K562 (cell line): Measurements from ENCODE around the gene CTDSP1. TPM values are rescaled to one million over a fixed set of nuclear protein-coding genes. Genes with fewer than 3 reads are reported as not detected.

Experiments used
- HMG20A ChIP-seq: fragments of 450-650 bp; formaldehyde crosslinking; conservative IDR thresholded peaks from 2 replicates; pipeline ENCODE4 v1.4.0; 2020; ENCODE audit warnings: mild to moderate bottlenecking, mixed read lengths
- HNRNPL ChIP-seq: fragments of 200-400 bp; formaldehyde crosslinking; IDR thresholded peaks from 2 replicates; pipeline ENCODE4 v1.6.1; 2017; ENCODE audit warnings: low read depth, mild to moderate bottlenecking, low read length
- KAT8 ChIP-seq: fragments of 450-650 bp; IDR thresholded peaks from 2 replicates; pipeline ENCODE4 v1.6.1; 2016; ENCODE audit warnings: low read depth, mild to moderate bottlenecking
- PRPF4 ChIP-seq: fragments of 200-400 bp; formaldehyde crosslinking; IDR thresholded peaks from one replicate; pipeline ENCODE4 v1.6.1; 2017; ENCODE audit warnings: low read length, low read depth, mild to moderate bottlenecking; ENCODE audit not compliant: insufficient read depth, poor library complexity, severe bottlenecking
- RUNX1 ChIP-seq: sonication (generic); IDR thresholded peaks from 2 replicates; pipeline ENCODE4 v1.6.1; 2016; ENCODE audit warnings: antibody characterized with exemption, low read depth
- SAP30 ChIP-seq: fragments of 200-600 bp; sonication (generic); IDR thresholded peaks from 2 replicates; pipeline ENCODE4 v1.6.1; 2012; ENCODE audit warnings: borderline replicate concordance, low read depth, mild to moderate bottlenecking, moderate library complexity, low read length, control low read depth, inconsistent platforms; ENCODE audit not compliant: insufficient read depth, poor library complexity, severe bottlenecking
- SLC30A9 ChIP-seq: fragments of 250-450 bp; sonication (Bioruptor Pico); IDR thresholded peaks from 2 replicates; pipeline ENCODE4 v1.8.0; 2022; ENCODE audit warnings: mild to moderate bottlenecking, moderate library complexity
- SP1 ChIP-seq: sonication (generic); formaldehyde crosslinking; IDR thresholded peaks from 2 replicates; pipeline ENCODE4 v1.8.1; 2022; ENCODE audit warnings: mild to moderate bottlenecking, missing genetic modification reagents
- TEAD1 ChIP-seq, 2 experiments: fragments of 450-650 bp in 1 of 2; sonication (generic) in 1 of 2; formaldehyde crosslinking; IDR thresholded peaks; 2 replicates each; pipeline versions ENCODE4 v1.4.0 to v1.8.0; 2020 to 2022; ENCODE audit warnings: mild to moderate bottlenecking in 2 of 2, missing genetic modification reagents in 1 of 2
- TRIM24 ChIP-seq, 2 experiments: fragments of 450-650 bp; IDR thresholded peaks; 2 replicates each; pipeline ENCODE4 v1.6.1; 2016
- ZBED1 ChIP-seq: IDR thresholded peaks from 2 replicates; pipeline ENCODE4 v1.6.1; 2014
- ZBTB1 ChIP-seq: sonication (generic); formaldehyde crosslinking; IDR thresholded peaks from 2 replicates; pipeline ENCODE4 v1.8.1; 2023; ENCODE audit warnings: missing genetic modification reagents, low read depth, mild to moderate bottlenecking, borderline replicate concordance
- ZC3H8 ChIP-seq: fragments of 450-650 bp; IDR thresholded peaks from 2 replicates; pipeline ENCODE4 v1.6.1; 2017
- ZNF124 ChIP-seq: sonication (generic); formaldehyde crosslinking; IDR thresholded peaks from 2 replicates; pipeline ENCODE4 v1.8.1; 2022; ENCODE audit warnings: missing genetic modification reagents
- ZNF274 ChIP-seq: IDR thresholded peaks from 2 replicates; pipeline ENCODE4 v1.6.1; 2011; ENCODE audit warnings: low read depth, mild to moderate bottlenecking, low read length, moderate library complexity, borderline replicate concordance
- ZNF354B ChIP-seq: fragments of 250-450 bp; sonication (Bioruptor Pico); IDR thresholded peaks from 2 replicates; pipeline ENCODE4 v1.4.0; 2020
- ZNF41 ChIP-seq: fragments of 250-450 bp; sonication (Bioruptor Pico); conservative IDR thresholded peaks from 2 replicates; pipeline ENCODE4 v1.4.0; 2020; ENCODE audit warnings: mild to moderate bottlenecking
- ZNF445 ChIP-seq: fragments of 250-450 bp; sonication (Bioruptor Pico); IDR thresholded peaks from 2 replicates; pipeline ENCODE4 v1.4.0; 2020; ENCODE audit warnings: low read depth, mild to moderate bottlenecking, moderate library complexity
- ZNF561 ChIP-seq: fragments of 450-650 bp; formaldehyde crosslinking; conservative IDR thresholded peaks from 2 replicates; pipeline ENCODE4 v1.4.0; 2020; ENCODE audit warnings: mild to moderate bottlenecking, moderate library complexity
- ZNF584 ChIP-seq: fragments of 200-800 bp; sonication (Bioruptor generic); IDR thresholded peaks from 2 replicates; pipeline ENCODE4 v1.6.1; 2016; ENCODE audit warnings: low read depth, mild to moderate bottlenecking, missing genetic modification characterization, missing compliant biosample characterization
- ZNF707 ChIP-seq: fragments of 250-450 bp; sonication (Bioruptor Pico); conservative IDR thresholded peaks from 2 replicates; pipeline ENCODE4 v1.8.0; 2022; ENCODE audit warnings: inconsistent platforms, mild to moderate bottlenecking, moderate library complexity
- ZNF717 ChIP-seq: fragments of 250-450 bp; sonication (Bioruptor Pico); IDR thresholded peaks from 2 replicates; pipeline ENCODE4 v1.5.0; 2021
- ZNF830 ChIP-seq: fragments of 250-450 bp; sonication (Bioruptor Pico); IDR thresholded peaks from 2 replicates; pipeline ENCODE4 v1.5.0; 2021; ENCODE audit warnings: mild to moderate bottlenecking
- polyA plus RNA-seq, 8 experiments: library from polyadenylated mRNA; depleted of rRNA in 4 of 8; stranded (reverse) in 5 of 8; unstranded in 3 of 8; fragments of >200 nt; fragmentation: Nextera tagmentation in 2 of 8; fragmentation: Illumina TruSeq in 1 of 8; extraction: Ambion mirVana in 2 of 8; extraction: Trizol in 1 of 8; gene quantifications; 2 replicates each; pipeline versions ENCODE4 v1.2.1 to v1.2.3, GENCODE V29; 2011 to 2014; ENCODE audit warnings: inconsistent platforms in 1 of 8, missing spikeins in 1 of 8
- total RNA-seq, 7 experiments: library from RNA; depleted of rRNA in 6 of 7; stranded (reverse); fragments of >200 nt in 6 of 7; fragmentation: Illumina TruSeq in 2 of 7; extraction: Trizol in 2 of 7; gene quantifications; 2 replicates each; pipeline versions ENCODE4 v1.2.1 to v1.2.3, GENCODE V29; 2011 to 2021; ENCODE audit warnings: low replicate concordance in 1 of 7
- TF ChIP-seq, protein P1 (sequence below): conservative IDR thresholded peaks from 2 replicates; pipeline ENCODE4 v1.6.1; 2011; ENCODE audit warnings: low read depth, mild to moderate bottlenecking, low read length; ENCODE audit not compliant: control insufficient read depth
- TF ChIP-seq, protein P2 (sequence below): fragments of 450-650 bp; IDR thresholded peaks from 2 replicates; pipeline ENCODE4 v1.6.1; 2016; ENCODE audit warnings: borderline replicate concordance
- TF ChIP-seq, protein P3 (sequence below): fragments of 200-400 bp; formaldehyde crosslinking; IDR thresholded peaks from 2 replicates; pipeline ENCODE4 v1.6.1; 2017; ENCODE audit warnings: mild to moderate bottlenecking, low read depth, low read length, moderate library complexity

Gene CTDSP1
- total and polyA plus RNA-seq, 9 of the 15 experiments (the other 6 are each of a cell fraction or from before 2014, with no cell fraction given), result 2.4 to 74.8 (median 45.8) TPM

DNA sequence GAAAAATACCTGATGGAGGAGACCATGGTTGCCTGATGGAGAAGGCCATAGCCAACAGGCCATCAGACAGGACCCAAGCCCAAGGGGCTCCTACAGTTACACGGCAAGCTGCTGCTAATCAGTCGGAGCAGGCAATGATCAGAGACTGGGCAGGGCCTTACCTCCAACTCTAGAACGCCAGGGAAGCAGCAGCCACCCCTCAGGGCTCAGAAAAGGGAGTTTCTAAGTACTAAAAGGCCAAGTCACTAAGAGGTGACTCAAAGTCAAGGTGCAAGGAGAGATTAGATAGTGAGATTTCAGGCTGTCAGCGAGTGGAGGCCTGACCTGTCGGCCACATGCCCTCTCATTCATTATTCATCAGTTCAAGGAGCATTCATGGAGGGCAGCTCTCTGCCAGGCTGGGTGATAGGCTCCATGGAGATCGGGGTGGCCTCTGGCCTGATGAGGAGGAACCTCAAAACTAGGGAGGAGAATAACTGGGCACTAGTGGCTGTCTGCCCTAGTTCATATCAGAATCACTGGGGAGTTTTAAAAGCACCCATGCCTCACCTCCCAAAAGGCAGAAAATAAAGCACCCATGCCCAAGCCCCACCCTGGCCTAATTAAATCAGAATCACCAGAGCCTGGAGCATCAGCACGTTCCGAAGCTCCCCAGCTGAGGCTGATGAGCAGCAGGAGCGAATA, 22.9 kb downstream of the CTDSP1 start (continued):
- TF ChIP-seq, protein P1, sequence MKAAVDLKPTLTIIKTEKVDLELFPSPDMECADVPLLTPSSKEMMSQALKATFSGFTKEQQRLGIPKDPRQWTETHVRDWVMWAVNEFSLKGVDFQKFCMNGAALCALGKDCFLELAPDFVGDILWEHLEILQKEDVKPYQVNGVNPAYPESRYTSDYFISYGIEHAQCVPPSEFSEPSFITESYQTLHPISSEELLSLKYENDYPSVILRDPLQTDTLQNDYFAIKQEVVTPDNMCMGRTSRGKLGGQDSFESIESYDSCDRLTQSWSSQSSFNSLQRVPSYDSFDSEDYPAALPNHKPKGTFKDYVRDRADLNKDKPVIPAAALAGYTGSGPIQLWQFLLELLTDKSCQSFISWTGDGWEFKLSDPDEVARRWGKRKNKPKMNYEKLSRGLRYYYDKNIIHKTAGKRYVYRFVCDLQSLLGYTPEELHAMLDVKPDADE, result no peak
- TF ChIP-seq ZNF124 (no peak), KAT8 (no peak), RUNX1 (0 out of 2 replicates have a peak, but pooled peaks have one; percentile 31), HMG20A (no peak), ZNF584 (CRISPR knock-in tag) (no peak), ZBTB1 (CRISPR knock-in tag) (no peak), SAP30 (no peak), TEAD1 (CRISPR knock-in tag; IDR thresholded peaks at IDR 0.05) (no peak), SLC30A9 (CRISPR knock-in tag) (no peak), ZNF707 (CRISPR knock-in tag) (no peak), TRIM24 (IDR thresholded peaks at IDR 0.05) (peak; percentile 45 to 70; a peak in 3 of 4 replicates), SP1 (CRISPR knock-in tag) (peak; percentile 37; the same call in 1 of the 2 replicates), ZNF354B (no peak), ZNF561 (CRISPR knock-in tag) (no peak), ZNF830 (CRISPR knock-in tag) (no peak), ZC3H8 (no peak), ZBED1 (no peak), ZNF445 (CRISPR knock-in tag) (no peak), HNRNPL (peak; percentile 45; the same call in 1 of the 2 replicates), ZNF717 (CRISPR knock-in tag) (no peak), ZNF274 (no peak), PRPF4 (no peak), ZNF41 (CRISPR knock-in tag) (no peak)
- TF ChIP-seq, protein P2, sequence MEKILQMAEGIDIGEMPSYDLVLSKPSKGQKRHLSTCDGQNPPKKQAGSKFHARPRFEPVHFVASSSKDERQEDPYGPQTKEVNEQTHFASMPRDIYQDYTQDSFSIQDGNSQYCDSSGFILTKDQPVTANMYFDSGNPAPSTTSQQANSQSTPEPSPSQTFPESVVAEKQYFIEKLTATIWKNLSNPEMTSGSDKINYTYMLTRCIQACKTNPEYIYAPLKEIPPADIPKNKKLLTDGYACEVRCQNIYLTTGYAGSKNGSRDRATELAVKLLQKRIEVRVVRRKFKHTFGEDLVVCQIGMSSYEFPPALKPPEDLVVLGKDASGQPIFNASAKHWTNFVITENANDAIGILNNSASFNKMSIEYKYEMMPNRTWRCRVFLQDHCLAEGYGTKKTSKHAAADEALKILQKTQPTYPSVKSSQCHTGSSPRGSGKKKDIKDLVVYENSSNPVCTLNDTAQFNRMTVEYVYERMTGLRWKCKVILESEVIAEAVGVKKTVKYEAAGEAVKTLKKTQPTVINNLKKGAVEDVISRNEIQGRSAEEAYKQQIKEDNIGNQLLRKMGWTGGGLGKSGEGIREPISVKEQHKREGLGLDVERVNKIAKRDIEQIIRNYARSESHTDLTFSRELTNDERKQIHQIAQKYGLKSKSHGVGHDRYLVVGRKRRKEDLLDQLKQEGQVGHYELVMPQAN, result no peak
- TF ChIP-seq, protein P3, sequence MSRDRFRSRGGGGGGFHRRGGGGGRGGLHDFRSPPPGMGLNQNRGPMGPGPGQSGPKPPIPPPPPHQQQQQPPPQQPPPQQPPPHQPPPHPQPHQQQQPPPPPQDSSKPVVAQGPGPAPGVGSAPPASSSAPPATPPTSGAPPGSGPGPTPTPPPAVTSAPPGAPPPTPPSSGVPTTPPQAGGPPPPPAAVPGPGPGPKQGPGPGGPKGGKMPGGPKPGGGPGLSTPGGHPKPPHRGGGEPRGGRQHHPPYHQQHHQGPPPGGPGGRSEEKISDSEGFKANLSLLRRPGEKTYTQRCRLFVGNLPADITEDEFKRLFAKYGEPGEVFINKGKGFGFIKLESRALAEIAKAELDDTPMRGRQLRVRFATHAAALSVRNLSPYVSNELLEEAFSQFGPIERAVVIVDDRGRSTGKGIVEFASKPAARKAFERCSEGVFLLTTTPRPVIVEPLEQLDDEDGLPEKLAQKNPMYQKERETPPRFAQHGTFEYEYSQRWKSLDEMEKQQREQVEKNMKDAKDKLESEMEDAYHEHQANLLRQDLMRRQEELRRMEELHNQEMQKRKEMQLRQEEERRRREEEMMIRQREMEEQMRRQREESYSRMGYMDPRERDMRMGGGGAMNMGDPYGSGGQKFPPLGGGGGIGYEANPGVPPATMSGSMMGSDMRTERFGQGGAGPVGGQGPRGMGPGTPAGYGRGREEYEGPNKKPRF, result no peak
